ENCODE measurements around the gene LNX2.

- no peak for TF ChIP-seq TAF1 (IDR thresholded peaks at IDR 0.05; ENCODE audit: borderline replicate concordance, insufficient read depth, low read length)
- no peak for TF ChIP-seq POLR2AphosphoS5 (IDR thresholded peaks at IDR 0.05; ENCODE audit: low read depth, low read length)
- no peak for TF ChIP-seq FOXP2 (optimal IDR thresholded peaks at IDR 0.05; ENCODE audit: borderline replicate concordance, extremely low read depth, extremely low read length, insufficient read depth)
- TF ChIP-seq SIN3A (IDR thresholded peaks at IDR 0.05; ENCODE audit: borderline replicate concordance, insufficient read depth, low read length) = no peak
These were observed 2.6 kb upstream of the LNX2 start for GRCh38 chr13:27622881-27623280.
